ENCODE data around the gene IL1RAP. TPM values are rescaled to one million over a fixed set of nuclear protein-coding genes. Genes with fewer than 3 reads are reported as not detected.

IL1RAP gene
- total RNA-seq, 2 experiments from 2014 or later = 13.7 to 14.7 TPM

GRCh38 chr3:190605385-190605784, 91.5 kb downstream of the IL1RAP start:
- Histone ChIP-seq H3K27me3 (ENCODE audit: control insufficient read depth in 1 of 2, insufficient read depth in 2 of 2, low read length in 2 of 2) (no peaks in the 10 kb centered on the region), H3K4me1 (ENCODE audit: insufficient read depth, low read length) (no peaks in the 10 kb centered on the region), H3K4me3 (ENCODE audit: low read length) (no peak overlapping the region), H3K36me3 (ENCODE audit: insufficient read depth, low read length) (peaks cover 32% of the 10 kb centered on the region), H3K27ac (ENCODE audit: low read depth in 1 of 2, low read length in 2 of 2) (no peak overlapping the region), H3K9me3 (ENCODE audit: control insufficient read depth in 1 of 2, insufficient read depth in 1 of 2, low read length in 2 of 2) (no peaks in the 10 kb centered on the region)
- intact Hi-C loops (cut with DNase I, micrococcal nuclease) = no loop called here
- Mint-ChIP-seq H3K27me3 (no peaks in the 10 kb centered on the region), H3K36me3 (ENCODE audit: low read depth) (peaks cover 69% of the 10 kb centered on the region), H3K4me1 (ENCODE audit: low read depth) (no peaks in the 10 kb centered on the region), H3K4me3 (no peak overlapping the region), H3K9me3 (no peaks in the 10 kb centered on the region), H3K27ac (no peak overlapping the region)
- no peak for TF ChIP-seq CTCF (IDR thresholded peaks at IDR 0.05)
- ChIA-PET CTCF (interaction anchor here (1.6 kb wide), 1 partner anchor 13 kb away, joined by 5 read pairs; no protein-coding TSS in a partner anchor), POLR2A (no interaction called here)
- DNase-seq (no peak), ATAC-seq (ENCODE audit: poor library complexity) (no peak)

- no peaks in the 10 kb centered on the region for H3K4me1 Mint-ChIP-seq (ENCODE audit: low read depth)
- TF ChIP-seq CTCF (IDR thresholded peaks at IDR 0.05) = no peak
- ChIA-PET POLR2A (no interaction called here), CTCF (interaction anchor here (1.6 kb wide), 1 partner anchor 12 kb away, joined by 5 read pairs; no protein-coding TSS in a partner anchor)
- H3K4me1 ChIP-seq (ENCODE audit: insufficient read depth, low read length) = no peaks in the 10 kb centered on the region
- intact Hi-C loops (cut with DNase I, micrococcal nuclease) = no loop called here
- H3K27me3 ChIP-seq (ENCODE audit: control insufficient read depth in 1 of 2, insufficient read depth in 2 of 2, low read length in 2 of 2) = no peaks in the 10 kb centered on the region
- DNase-seq (no peak), ATAC-seq (ENCODE audit: poor library complexity) (no peak)
- peaks cover 32% of the 10 kb centered on the region for H3K36me3 ChIP-seq (ENCODE audit: insufficient read depth, low read length)
- no peaks in the 10 kb centered on the region for H3K9me3 ChIP-seq (ENCODE audit: control insufficient read depth in 1 of 2, insufficient read depth in 1 of 2, low read length in 2 of 2)
- no peak overlapping the region for H3K27ac Mint-ChIP-seq
- H3K9me3 Mint-ChIP-seq = no peaks in the 10 kb centered on the region
- peaks cover 73% of the 10 kb centered on the region for H3K36me3 Mint-ChIP-seq (ENCODE audit: low read depth)
- no peak overlapping the region for H3K4me3 Mint-ChIP-seq
- no peaks in the 10 kb centered on the region for H3K27me3 Mint-ChIP-seq
- no peak overlapping the region for H3K27ac ChIP-seq (ENCODE audit: low read depth in 1 of 2, low read length in 2 of 2)
- no peak overlapping the region for H3K4me3 ChIP-seq (ENCODE audit: low read length)
These were observed 92.7 kb downstream of the IL1RAP start for GRCh38 chr3:190606596-190606995.

GRCh38 chr3:190607021-190607420, 93.1 kb downstream of the IL1RAP start:
- DNase-seq = no peak
- no peak for ATAC-seq (ENCODE audit: poor library complexity)
- H3K4me3 ChIP-seq (ENCODE audit: low read length) = no peak overlapping the region
- TF ChIP-seq CTCF (IDR thresholded peaks at IDR 0.05) = no peak
- Mint-ChIP-seq H3K9me3 (no peaks in the 10 kb centered on the region), H3K36me3 (ENCODE audit: low read depth) (peaks cover 75% of the 10 kb centered on the region), H3K27me3 (no peaks in the 10 kb centered on the region), H3K4me3 (no peak overlapping the region), H3K4me1 (ENCODE audit: low read depth) (no peaks in the 10 kb centered on the region), H3K27ac (no peak overlapping the region)
- no peaks in the 10 kb centered on the region for H3K4me1 ChIP-seq (ENCODE audit: insufficient read depth, low read length)
- no peaks in the 10 kb centered on the region for H3K27me3 ChIP-seq (ENCODE audit: control insufficient read depth in 1 of 2, insufficient read depth in 2 of 2, low read length in 2 of 2)
- peaks cover 32% of the 10 kb centered on the region for H3K36me3 ChIP-seq (ENCODE audit: insufficient read depth, low read length)
- no peaks in the 10 kb centered on the region for H3K9me3 ChIP-seq (ENCODE audit: control insufficient read depth in 1 of 2, insufficient read depth in 1 of 2, low read length in 2 of 2)
- POLR2A ChIA-PET = no interaction called here
- CTCF ChIA-PET = no interaction called here
- H3K27ac ChIP-seq (ENCODE audit: low read depth in 1 of 2, low read length in 2 of 2) = no peak overlapping the region
- intact Hi-C loops (cut with DNase I, micrococcal nuclease) = no loop called here

Measured in CD4-positive, alpha-beta T cell (primary cell).